ENCODE results near the gene AGAP1.

DNA sequence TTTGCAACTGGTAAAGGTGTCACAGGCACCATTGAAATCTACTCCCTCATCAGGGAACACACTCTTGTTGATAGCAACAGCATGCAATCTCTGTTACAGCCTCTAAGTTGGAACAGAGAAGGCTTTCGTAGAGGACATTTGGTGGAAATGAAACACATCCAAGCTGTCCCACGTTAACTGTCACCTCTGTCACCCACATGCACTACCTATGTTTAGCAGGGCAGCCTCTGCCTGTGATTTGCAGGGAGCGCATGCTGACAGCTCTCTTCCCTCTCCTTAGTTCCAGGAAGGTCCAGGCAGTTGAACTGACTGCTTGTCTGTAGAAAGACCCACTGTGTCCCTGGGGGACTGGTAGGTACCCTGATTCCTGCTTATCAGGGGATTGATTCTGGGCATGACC is 367.5 kb downstream of the AGAP1 start:
- TF ChIP-seq, protein P1, sequence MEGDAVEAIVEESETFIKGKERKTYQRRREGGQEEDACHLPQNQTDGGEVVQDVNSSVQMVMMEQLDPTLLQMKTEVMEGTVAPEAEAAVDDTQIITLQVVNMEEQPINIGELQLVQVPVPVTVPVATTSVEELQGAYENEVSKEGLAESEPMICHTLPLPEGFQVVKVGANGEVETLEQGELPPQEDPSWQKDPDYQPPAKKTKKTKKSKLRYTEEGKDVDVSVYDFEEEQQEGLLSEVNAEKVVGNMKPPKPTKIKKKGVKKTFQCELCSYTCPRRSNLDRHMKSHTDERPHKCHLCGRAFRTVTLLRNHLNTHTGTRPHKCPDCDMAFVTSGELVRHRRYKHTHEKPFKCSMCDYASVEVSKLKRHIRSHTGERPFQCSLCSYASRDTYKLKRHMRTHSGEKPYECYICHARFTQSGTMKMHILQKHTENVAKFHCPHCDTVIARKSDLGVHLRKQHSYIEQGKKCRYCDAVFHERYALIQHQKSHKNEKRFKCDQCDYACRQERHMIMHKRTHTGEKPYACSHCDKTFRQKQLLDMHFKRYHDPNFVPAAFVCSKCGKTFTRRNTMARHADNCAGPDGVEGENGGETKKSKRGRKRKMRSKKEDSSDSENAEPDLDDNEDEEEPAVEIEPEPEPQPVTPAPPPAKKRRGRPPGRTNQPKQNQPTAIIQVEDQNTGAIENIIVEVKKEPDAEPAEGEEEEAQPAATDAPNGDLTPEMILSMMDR (conservative IDR thresholded peaks at IDR 0.05; ENCODE audit: low read length) = no peak
- no peak for TF ChIP-seq EZH2phosphoT487 (IDR thresholded peaks at IDR 0.05; ENCODE audit: borderline replicate concordance, low read depth, low read length)

All from OCI-LY7 (cell line).